HepG2 (cell line): ENCODE results near the gene ARVCF. TPM values are rescaled to one million over a fixed set of nuclear protein-coding genes. Genes with fewer than 3 reads are reported as not detected.

Source experiments
- ATAC-seq: fragments of 200-7000 bp; cut with Tn5 transposase; 3 replicates; pipeline ENCODE4 v1.9.1; 2020; ENCODE audit warnings: mild to moderate bottlenecking, moderate library complexity
- BruUV-seq: library from RNA; stranded (reverse); fragments of 400-500 nt; replicated peaks from 2 replicates; lab custom pipeline; 2021; lab: Mats Ljungman, UMichigan
- CTCF ChIA-PET: fragments of 300-600 bp; formaldehyde crosslinking; extraction: SDS; loops from one replicate; lab custom pipeline; 2021; ENCODE audit warnings: low total read pairs, inconsistent platforms, low intra/inter-chr PET ratio; lab: Yijun Ruan, JAX
- POLR2A ChIA-PET: fragments of 350-600 bp; sonication (Branson Sonifier 250); formaldehyde crosslinking; loops from one replicate; lab custom pipeline; 2020; ENCODE audit warnings: antibody characterized with exemption, inconsistent platforms; lab: Yijun Ruan, JAX
- DNase-seq: peaks from one replicate; pipeline ENCODE4 v3.0.0-alpha.2; 2015; ENCODE audit warnings: low spot score
- FAIRE-seq: peaks from 3 replicates; lab custom pipeline; 2011; peaks lifted over from hg19 to GRCh38; lab: Jason Lieb, UNC
- H2AFZ ChIP-seq: one replicate; pipeline ENCODE4 v1.6.1; 2011; ENCODE audit warnings: low read length, inconsistent platforms
- H3K27ac ChIP-seq: fragments of 300-600 bp; 3 replicates; pipeline ENCODE4 v1.8.0; 2011; ENCODE audit warnings: mixed run types, mild to moderate bottlenecking, mixed read lengths, low read length, inconsistent platforms; ENCODE audit not compliant: insufficient read depth; ENCODE audit errors: extremely low read length
- H3K27me3 ChIP-seq, 2 experiments: fragments of 200-600 bp in 1 of 2; 2 replicates in 1 of 2; 3 replicates in 1 of 2; pipeline versions ENCODE4 v1.6.0 to v1.8.0; 2011; ENCODE audit warnings: low read length in 2 of 2, mild to moderate bottlenecking in 2 of 2, moderate library complexity in 2 of 2, inconsistent platforms in 1 of 2; ENCODE audit not compliant: insufficient read depth in 2 of 2, control insufficient read depth in 1 of 2
- H3K36me3 ChIP-seq, 2 experiments: fragments of 200-600 bp in 1 of 2; replicated peaks in 1 of 2; 2 replicates in 1 of 2; 3 replicates in 1 of 2; pipeline versions ENCODE4 v1.5.1 to v1.8.0; 2011; ENCODE audit warnings: low read length in 2 of 2, inconsistent platforms in 1 of 2; ENCODE audit not compliant: insufficient read depth in 2 of 2, control insufficient read depth in 1 of 2
- H3K4me1 ChIP-seq: 2 replicates; pipeline ENCODE4 v1.5.1; 2012; ENCODE audit warnings: low read length, inconsistent platforms; ENCODE audit not compliant: insufficient read depth
- H3K4me2 ChIP-seq: 2 replicates; pipeline ENCODE4 v1.6.0; 2011; ENCODE audit warnings: low read depth, low read length, inconsistent platforms
- H3K4me3 ChIP-seq, 3 experiments: fragments of 200-600 bp in 1 of 3; sonication (generic), shearing (Covaris generic) in 1 of 3; replicated peaks in 1 of 3; 2 replicates each; pipeline ENCODE4 v1.5.1; 2011 to 2016; ENCODE audit warnings: low read length in 3 of 3, inconsistent platforms in 2 of 3, low read depth in 2 of 3, mild to moderate bottlenecking in 2 of 3, control low read depth in 1 of 3, mixed read lengths in 1 of 3; ENCODE audit not compliant: insufficient read depth in 1 of 3
- H3K79me2 ChIP-seq: one replicate; pipeline ENCODE4 v1.6.1; 2011; ENCODE audit warnings: low read length, inconsistent platforms; ENCODE audit not compliant: insufficient read depth
- H3K9ac ChIP-seq: 2 replicates; pipeline ENCODE4 v1.6.0; 2011; ENCODE audit warnings: mild to moderate bottlenecking, low read depth, low read length, inconsistent platforms; ENCODE audit not compliant: insufficient read depth
- H3K9me3 ChIP-seq: 2 replicates; pipeline ENCODE4 v1.5.1; 2012; ENCODE audit warnings: mild to moderate bottlenecking, low read length
- H4K20me1 ChIP-seq: 2 replicates; pipeline ENCODE4 v1.6.0; 2011; ENCODE audit warnings: inconsistent platforms, mild to moderate bottlenecking, low read length, moderate library complexity; ENCODE audit not compliant: insufficient read depth
- JUNB ChIP-seq: sonication (generic); formaldehyde crosslinking; IDR thresholded peaks from 2 replicates; pipeline ENCODE4 v1.8.0; 2022; ENCODE audit warnings: missing genetic modification reagents, mild to moderate bottlenecking, borderline replicate concordance
- KLF11 ChIP-seq: IDR thresholded peaks from 2 replicates; pipeline ENCODE4 v1.6.1; 2016; ENCODE audit warnings: missing compliant biosample characterization
- NR0B2 ChIP-seq: sonication (generic); formaldehyde crosslinking; IDR thresholded peaks from 2 replicates; pipeline ENCODE4 v1.4.0; 2020; ENCODE audit warnings: mild to moderate bottlenecking, missing genetic modification reagents
- PRDM10 ChIP-seq: sonication (generic); formaldehyde crosslinking; IDR thresholded peaks from 2 replicates; pipeline ENCODE4 v1.4.0; 2020; ENCODE audit warnings: low read depth, missing genetic modification reagents
- REPIN1 ChIP-seq: sonication (generic); formaldehyde crosslinking; IDR thresholded peaks from 2 replicates; pipeline ENCODE4 v1.8.0; 2022; ENCODE audit warnings: missing genetic modification reagents, low read depth, mild to moderate bottlenecking, borderline replicate concordance
- RXRB ChIP-seq: IDR thresholded peaks from 2 replicates; pipeline ENCODE4 v1.6.1; 2016; ENCODE audit warnings: borderline replicate concordance, missing genetic modification reagents, missing compliant biosample characterization
- SOX5 ChIP-seq: IDR thresholded peaks from 2 replicates; pipeline ENCODE4 v1.6.1; 2016; ENCODE audit warnings: borderline replicate concordance
- THAP7 ChIP-seq: sonication (generic); formaldehyde crosslinking; IDR thresholded peaks from 2 replicates; pipeline ENCODE4 v1.8.1; 2023; ENCODE audit warnings: mild to moderate bottlenecking, missing genetic modification reagents
- ZNF749 ChIP-seq: sonication (generic); formaldehyde crosslinking; IDR thresholded peaks from 2 replicates; pipeline ENCODE4 v1.8.0; 2022; ENCODE audit warnings: mild to moderate bottlenecking, missing genetic modification reagents, moderate library complexity, borderline replicate concordance
- WGBS: methylation state at CpG from one replicate; pipeline ENCODE4 v1.1.6; 2017; ENCODE audit warnings: low lambda C conversion rate; 5-methylcytosine and 5-hydroxymethylcytosine counted together
- in situ Hi-C: cut with HindIII; loops from 2 replicates; pipeline ENCODE4 v1.10.0; 2017; ENCODE audit warnings: low pct_unique_long_range_greater_than_20kb; ENCODE audit not compliant: extremely low pct_ligation_motif_present
- intact Hi-C: fragments of 100-400 bp; cut with micrococcal nuclease; formaldehyde crosslinking; loops from one replicate; pipeline ENCODE4 v1.10.0; 2022; ENCODE audit not compliant: unreplicated experiment
- polyA plus RNA-seq, 8 experiments: library from polyadenylated mRNA; depleted of rRNA in 3 of 8; stranded (reverse) in 7 of 8; unstranded in 1 of 8; fragments of >200 nt; fragmentation: Illumina TruSeq in 4 of 8; extraction: Trizol in 4 of 8; gene quantifications; 2 replicates each; pipeline versions ENCODE4 v1.2.1 to v1.2.3, GENCODE V29; 2011 to 2016; ENCODE audit warnings: low read depth in 4 of 8, missing spikeins in 1 of 8, mixed read lengths in 1 of 8; ENCODE audit not compliant: insufficient read depth in 1 of 8
- total RNA-seq, 5 experiments: library from RNA; depleted of rRNA; stranded (reverse); fragments of >200 nt; fragmentation: Illumina TruSeq; extraction: Trizol; gene quantifications; 2 replicates each; pipeline ENCODE4 v1.2.3, GENCODE V29; 2016; ENCODE audit warnings: low read depth in 1 of 5

Gene ARVCF
- total and polyA plus RNA-seq, 2 of the 13 experiments (the other 11 are each of a cell fraction or from before 2014, with no cell fraction given), result 16.4 to 17.7 TPM

- TF ChIP-seq REPIN1 (CRISPR knock-in tag) (no peak), ZNF749 (CRISPR knock-in tag) (no peak)
These were observed 9.7 kb upstream of the ARVCF start (continued) for GRCh38 chr22:20026204-20026908.

GRCh38 chr22:20025401-20026203 lies 9.0 kb upstream of the ARVCF start:
- WGBS, result 97% methylated on average over 11 of the region's 13 CpGs
- no peak for DNase-seq
- H3K27ac ChIP-seq, result no peak overlapping the region
- no peak overlapping the region for H3K4me3 ChIP-seq
- H3K79me2 ChIP-seq, result peaks cover 12% of the 10 kb centered on the region
- intact Hi-C loops, result no loop called here
- H3K4me2 ChIP-seq, result no peak overlapping the region
- POLR2A ChIA-PET, result no interaction called here
- peaks cover 16% of the 10 kb centered on the region for H3K4me1 ChIP-seq
- TF ChIP-seq SOX5 (CRISPR knock-in tag), result no peak
- TF ChIP-seq RXRB, result no peak
- TF ChIP-seq PRDM10, result no peak
- TF ChIP-seq KLF11 (CRISPR knock-in tag), result no peak
- no peak for TF ChIP-seq THAP7
- no peak for TF ChIP-seq JUNB (CRISPR knock-in tag)
- TF ChIP-seq NR0B2 (CRISPR knock-in tag), result no peak
- H3K9me3 ChIP-seq, result no peaks in the 10 kb centered on the region
- H3K9ac ChIP-seq, result no peak overlapping the region
- H3K27me3 ChIP-seq, result no peaks in the 10 kb centered on the region
- ATAC-seq, result no peak
- no TSS peak for BruUV-seq
- no peak for FAIRE-seq
- in situ Hi-C loops, result no loop called here
- 0 out of 5 replicates have a peak, but pooled peaks cover 0 to 1% of the 10 kb centered on the region in 2 experiments for H3K36me3 ChIP-seq
- CTCF ChIA-PET, result no interaction called here
- H2AFZ ChIP-seq, result no peak overlapping the region
- H4K20me1 ChIP-seq, result no peaks in the 10 kb centered on the region
